Mucosa of gallbladder (tissue), 1 donor: ENCODE results near the gene SETD5. TPM values are rescaled to one million over a fixed set of nuclear protein-coding genes. Genes with fewer than 3 reads are reported as not detected.
"Not testable (repeated sequence)": the region's sequence is repeated elsewhere in the genome, so short reads cannot be mapped to it uniquely, and the experiment has no call there.

Experiments
- DNase-seq: peaks from one replicate; pipeline ENCODE4 v3.0.0-alpha.2; 2020; ENCODE audit warnings: low spot score
- total RNA-seq: library from RNA; stranded (reverse); gene quantifications from one replicate; pipeline ENCODE4 v1.2.1, GENCODE V29; 2021
- donor health status: DM: no; HTN: no; CAD: no.

The SETD5 gene
- total RNA-seq, 1 donor from 2014 or later: 94.3 TPM

- no peak for DNase-seq
Observed at GRCh38 chr3:9455596-9456131, 58.2 kb downstream of the SETD5 start.

DNA sequence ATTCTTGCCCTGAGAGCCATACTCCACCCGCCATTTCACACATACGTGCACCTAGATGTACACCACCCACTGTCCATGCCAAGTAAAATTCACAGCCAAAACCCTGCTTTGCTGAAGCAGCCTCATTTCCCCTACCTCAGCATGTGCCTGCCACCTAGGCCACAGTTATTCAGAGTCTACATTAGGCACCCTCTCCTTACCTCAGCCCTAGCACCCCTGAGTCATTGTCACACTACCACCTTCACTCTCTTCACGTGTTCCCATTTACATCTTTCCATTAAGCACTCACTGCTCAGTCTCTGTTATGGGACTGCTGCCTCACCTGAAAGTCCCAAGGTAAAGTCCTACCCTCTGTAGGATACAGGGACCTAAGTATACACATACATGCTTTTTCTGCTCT, 70.0 kb downstream of the SETD5 start:
- no peak for DNase-seq

DNA sequence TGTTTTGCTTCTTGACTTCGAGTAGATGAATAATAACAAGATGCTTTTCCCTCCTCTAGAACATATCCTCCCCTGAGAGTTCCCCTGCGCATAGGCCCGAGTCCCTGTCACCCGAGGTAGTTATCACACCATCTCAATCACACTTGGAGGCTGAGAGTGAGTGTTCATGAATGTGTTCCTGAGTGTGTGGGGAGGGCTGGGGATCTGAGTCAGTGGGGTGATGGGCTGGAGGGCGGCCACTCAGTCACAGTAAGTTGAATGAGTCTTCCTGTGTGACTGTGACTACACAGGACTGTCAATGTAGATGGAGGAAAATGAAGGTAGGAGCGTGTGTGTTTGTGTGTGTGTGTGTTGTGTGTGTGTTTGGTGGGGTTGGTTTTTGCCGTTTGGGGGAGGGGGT, 71.0 kb downstream of the SETD5 start:
- DNase-seq: no peak

DNA sequence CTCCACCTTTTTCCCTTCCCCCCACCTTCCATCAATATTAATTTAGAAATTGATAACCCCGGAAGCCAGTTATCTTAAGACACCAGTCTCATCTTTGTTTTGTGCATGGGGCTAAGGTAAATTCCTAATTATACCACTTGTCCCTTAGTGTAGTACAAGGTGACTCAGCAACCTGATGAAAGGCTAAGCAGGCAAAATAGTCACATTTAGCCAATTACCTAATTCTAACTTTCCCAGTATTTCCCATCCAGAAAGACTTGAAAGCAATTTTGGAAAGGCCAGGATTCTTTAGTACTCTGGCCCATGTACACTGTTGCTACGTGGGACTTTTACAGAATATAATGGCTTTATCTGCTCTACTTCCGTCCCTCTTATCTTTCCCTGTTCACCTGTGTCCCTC, 72.6 kb downstream of the SETD5 start:
- no peak for DNase-seq

GRCh38 chr3:9473496-9474065, 76.2 kb downstream of the SETD5 start:
- no peak for DNase-seq

GRCh38 chr3:9474482-9474881, 77.1 kb downstream of the SETD5 start:
- DNase-seq: no peak

DNA sequence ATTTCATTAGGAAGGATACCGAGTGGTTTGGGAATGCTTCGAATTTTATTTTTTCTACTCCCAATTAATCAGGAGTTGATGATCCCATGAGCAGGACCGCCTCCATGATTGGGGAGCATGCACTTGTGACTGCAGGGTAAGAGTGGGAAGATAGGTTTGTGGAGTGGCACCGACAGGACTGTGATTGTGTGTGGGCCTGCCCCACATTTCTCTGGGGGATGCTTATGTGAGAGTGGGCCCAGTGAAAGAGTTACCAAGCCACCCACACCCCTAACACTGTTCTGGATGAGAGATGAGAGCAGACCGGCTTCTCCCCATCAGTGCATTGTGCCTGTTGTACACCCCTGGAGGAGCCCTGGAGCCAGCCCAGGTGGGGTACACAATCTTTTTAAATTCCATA, 79.5 kb downstream of the SETD5 start:
- no peak for DNase-seq

DNA sequence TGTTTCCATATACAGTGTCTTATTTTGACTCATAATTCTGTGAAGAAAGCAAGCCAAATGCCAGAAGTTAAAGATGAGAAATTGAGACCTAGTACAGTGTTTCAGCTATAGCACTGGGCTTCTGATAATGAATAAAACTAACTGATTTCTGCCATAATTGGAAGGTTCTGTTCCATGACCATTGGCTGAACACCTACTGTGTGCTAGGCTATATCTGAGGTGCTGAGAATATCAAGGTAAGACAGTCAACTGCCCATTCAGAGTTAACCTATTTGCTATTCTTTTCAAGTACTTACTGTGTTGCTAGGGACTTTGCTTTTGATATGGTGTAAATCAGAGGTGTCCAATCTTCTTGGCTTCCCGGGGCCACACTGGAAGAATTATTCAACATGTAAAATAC, 82.8 kb downstream of the SETD5 start:
- no peak for DNase-seq

- DNase-seq: no peak
Observed at GRCh38 chr3:9485248-9485647, 87.8 kb downstream of the SETD5 start.

- DNase-seq: no peak
Observed at GRCh38 chr3:9491506-9491905, 94.1 kb downstream of the SETD5 start.

DNA sequence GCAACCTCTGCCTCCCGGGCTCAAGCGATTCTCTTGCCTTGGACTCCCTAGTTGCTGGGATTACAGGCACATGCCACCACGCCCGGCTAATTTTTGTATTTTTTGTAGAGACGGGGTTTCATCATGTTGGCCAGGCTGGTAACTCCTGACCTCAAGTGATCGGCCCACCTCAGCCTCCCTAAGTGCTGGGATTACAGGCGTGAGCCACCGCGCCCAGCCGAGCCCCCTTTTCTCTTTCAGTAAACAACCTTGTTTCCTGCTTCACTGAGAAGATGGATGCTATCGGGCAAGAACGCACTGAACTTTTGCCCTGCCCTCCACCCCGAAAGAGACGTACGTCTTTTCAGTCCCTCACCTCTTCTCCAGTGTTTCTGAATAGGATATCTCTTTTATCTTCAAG, 96.6 kb downstream of the SETD5 start:
- DNase-seq: not testable (repeated sequence)

DNA sequence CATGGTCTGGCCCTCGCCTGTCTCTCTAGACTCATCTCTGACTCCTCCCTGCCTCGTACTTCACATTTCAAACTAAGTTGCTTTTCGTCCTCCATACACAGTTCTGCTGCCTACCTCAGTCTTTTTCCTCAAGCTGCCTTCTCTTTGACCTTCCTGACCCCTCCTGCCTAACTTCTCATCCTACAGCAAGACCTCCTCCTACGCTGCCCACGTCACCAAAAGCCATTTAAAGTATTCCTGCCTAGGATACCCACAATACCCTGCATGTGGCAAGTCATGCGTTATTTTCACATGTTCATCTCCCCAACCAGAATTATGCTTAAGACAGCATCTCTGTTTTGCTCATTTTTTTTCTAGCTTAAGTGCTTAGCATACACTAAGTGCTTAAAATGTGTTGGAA, 99.5 kb downstream of the SETD5 start:
- DNase-seq: no peak

DNA sequence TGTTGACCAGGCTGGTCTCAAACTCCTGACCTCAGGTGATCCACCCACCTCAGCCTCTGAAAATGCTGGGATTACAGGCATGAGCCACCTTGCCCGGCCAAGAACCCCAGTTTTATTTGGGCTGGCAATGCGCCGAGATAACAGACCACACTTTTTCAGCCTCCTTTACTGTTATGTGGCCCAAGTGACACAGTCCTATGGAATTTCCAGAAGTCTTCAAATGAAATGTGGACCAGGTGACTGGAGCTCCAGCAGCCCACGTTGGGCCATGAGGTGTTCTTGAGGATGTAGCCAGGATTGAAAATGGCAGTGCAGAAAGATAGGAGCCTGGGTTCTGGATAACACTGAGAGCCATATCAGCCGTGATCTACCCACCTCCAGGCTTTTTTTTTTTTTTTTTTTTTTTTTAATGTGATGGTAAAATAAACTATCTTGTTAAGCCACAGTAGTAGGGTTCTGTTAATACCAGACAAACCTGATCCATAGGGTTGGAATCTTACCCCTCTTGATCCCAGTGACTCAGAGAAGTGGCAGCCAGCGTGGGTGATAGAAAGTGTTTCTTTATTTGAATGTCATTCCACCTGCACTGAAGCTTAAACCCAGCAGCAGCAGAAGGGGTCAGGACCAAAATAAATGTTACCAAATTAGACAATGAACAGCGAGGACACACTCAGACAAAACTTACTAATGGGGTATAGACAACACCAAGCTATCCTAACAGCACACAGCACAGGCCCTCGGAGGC, 100.6 kb downstream of the SETD5 start:
- DNase-seq: no peak

DNA sequence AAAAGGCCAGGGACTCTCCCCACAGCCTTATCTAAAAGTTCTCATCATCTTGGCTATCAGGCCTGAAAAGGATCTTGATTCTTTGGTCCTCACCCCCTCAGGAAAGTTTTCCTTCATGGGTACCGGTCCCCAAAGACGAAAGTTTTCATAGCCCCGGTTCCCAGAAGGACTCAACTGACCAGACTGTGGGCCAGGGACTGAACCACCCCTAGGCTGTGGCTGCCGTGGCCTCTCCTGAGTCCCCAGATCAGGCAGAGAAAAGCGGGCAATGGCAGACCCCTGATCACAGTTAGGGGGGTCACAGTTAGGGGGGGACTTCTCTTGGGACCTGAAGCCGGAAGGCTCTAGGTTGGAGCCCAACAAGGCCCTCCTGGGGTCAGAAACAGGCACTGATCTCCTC, 101.4 kb downstream of the SETD5 start:
- no peak for DNase-seq

- no peak for DNase-seq
Observed at GRCh38 chr3:9499455-9500107, 102.2 kb downstream of the SETD5 start.

GRCh38 chr3:9500108-9501050, 103.0 kb downstream of the SETD5 start:
- peak; percentile 15 for DNase-seq

DNA sequence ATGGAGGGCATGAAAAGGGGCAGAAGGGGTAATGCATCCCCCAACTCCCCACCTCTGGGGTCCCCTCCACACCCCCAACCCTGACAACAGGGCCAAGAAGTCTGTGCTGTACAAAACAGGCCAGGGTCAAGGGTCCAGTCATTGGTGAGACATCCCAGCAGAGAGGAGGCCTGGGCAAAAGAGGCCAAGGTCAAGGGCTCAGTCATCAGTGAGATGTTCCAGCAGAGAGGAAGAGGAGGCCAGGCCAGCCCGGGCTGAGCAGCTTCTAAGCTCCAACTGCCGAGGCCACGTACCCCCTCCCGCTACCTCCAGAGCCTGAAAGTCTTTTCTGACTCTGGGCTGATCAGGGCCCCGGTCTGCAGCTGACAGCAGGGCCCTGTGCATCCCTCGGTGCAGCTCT, 103.8 kb downstream of the SETD5 start:
- no peak for DNase-seq

DNA sequence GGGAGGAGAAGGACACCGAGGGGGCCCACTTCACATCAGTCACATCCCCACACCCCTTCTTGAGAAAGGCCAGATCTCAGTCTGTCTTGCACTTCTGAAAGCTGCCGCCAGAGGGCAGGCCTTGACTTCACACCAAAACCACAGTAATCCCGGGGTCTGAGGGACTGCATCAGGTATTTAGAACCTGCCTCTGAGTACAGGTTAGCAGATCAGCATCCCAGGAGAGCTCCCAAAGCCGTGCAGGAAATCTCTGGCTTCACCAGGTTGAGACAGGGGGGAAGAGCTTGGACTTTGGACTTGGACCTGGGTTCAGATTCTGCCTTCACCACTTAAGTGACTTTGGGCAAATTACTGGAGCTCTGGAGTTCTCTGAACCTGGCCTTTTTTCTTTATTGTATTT, 105.9 kb downstream of the SETD5 start:
- DNase-seq: peak; percentile 53

- DNase-seq: no peak
Observed at GRCh38 chr3:9507586-9508578, 110.5 kb downstream of the SETD5 start.

- DNase-seq: no peak
Observed at GRCh38 chr3:9508781-9509180, 111.4 kb downstream of the SETD5 start.
